ENCODE results near the gene QKI. TPM values are rescaled to one million over a fixed set of nuclear protein-coding genes. Genes with fewer than 3 reads are reported as not detected.

The QKI gene
- total and polyA plus RNA-seq, 3 experiments from 2014 or later, result 27.5 to 58.8 (median 56.5) TPM

- H3K27me3 ChIP-seq (ENCODE audit: insufficient read depth, low read length, poor library complexity, severe bottlenecking), result no peaks in the 10 kb centered on the region
- peaks cover 4% of the 10 kb centered on the region for H3K4me1 ChIP-seq (ENCODE audit: insufficient read depth, low read length)
- ChIA-PET POLR2A (no interaction called here), CTCF (no interaction called here)
- H3K4me3 Mint-ChIP-seq, result no peak overlapping the region
- no peaks in the 10 kb centered on the region for H3K27me3 Mint-ChIP-seq
- H3K4me3 ChIP-seq (ENCODE audit: low read length), result no peak overlapping the region
- peaks cover 0 to 16% (median 7%) of the 10 kb centered on the region in 3 donors for H3K36me3 Mint-ChIP-seq
- H3K27ac Mint-ChIP-seq, result no peak overlapping the region
- peaks cover 32 to 54% (median 46%) of the 10 kb centered on the region in 3 donors for H3K4me1 Mint-ChIP-seq
- H3K27ac ChIP-seq (ENCODE audit: low read depth, low read length), result no peak overlapping the region
- H3K9me3 ChIP-seq (ENCODE audit: low read length), result no peaks in the 10 kb centered on the region
- no peaks in the 10 kb centered on the region for H3K36me3 ChIP-seq (ENCODE audit: insufficient read depth, low read length)
- no peak for DNase-seq
- H3K9me3 Mint-ChIP-seq, result no peaks in the 10 kb centered on the region
These were observed 118.1 kb downstream of the QKI start for GRCh38 chr6:163532526-163533078.

DNA sequence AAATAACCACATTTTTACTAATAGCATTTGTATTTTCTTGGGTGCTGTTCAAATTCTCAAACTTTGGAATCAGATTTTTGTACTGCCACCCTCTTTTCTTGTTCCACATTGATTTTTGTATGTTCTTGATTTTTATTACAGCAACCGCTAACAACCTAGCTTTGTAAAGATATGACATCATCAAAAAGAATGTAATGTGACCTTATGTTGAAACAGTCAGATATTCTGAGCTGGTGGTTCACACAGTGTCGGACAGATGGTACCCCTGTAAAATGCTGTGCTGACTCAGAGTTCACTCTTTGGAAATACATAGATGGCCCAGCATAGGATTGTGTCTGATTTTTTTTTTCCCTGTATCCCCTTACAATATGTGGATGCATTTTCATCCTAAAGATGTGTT lies 118.9 kb downstream of the QKI start:
- no peak overlapping the region for H3K4me3 ChIP-seq (ENCODE audit: low read length)
- H3K36me3 Mint-ChIP-seq, result peaks cover 0 to 18% (median 11%) of the 10 kb centered on the region in 3 donors
- no peaks in the 10 kb centered on the region for H3K9me3 Mint-ChIP-seq
- POLR2A ChIA-PET, result no interaction called here
- no peaks in the 10 kb centered on the region for H3K36me3 ChIP-seq (ENCODE audit: insufficient read depth, low read length)
- no peak for DNase-seq
- no peaks in the 10 kb centered on the region for H3K27me3 Mint-ChIP-seq
- H3K27ac ChIP-seq (ENCODE audit: low read depth, low read length), result no peak overlapping the region
- CTCF ChIA-PET, result no interaction called here
- no peak overlapping the region for H3K27ac Mint-ChIP-seq
- H3K9me3 ChIP-seq (ENCODE audit: low read length), result no peaks in the 10 kb centered on the region
- no peak overlapping the region for H3K4me3 Mint-ChIP-seq
- H3K4me1 ChIP-seq (ENCODE audit: insufficient read depth, low read length), result peaks cover 4% of the 10 kb centered on the region
- peaks cover 28 to 52% (median 49%) of the 10 kb centered on the region in 3 donors for H3K4me1 Mint-ChIP-seq
- H3K27me3 ChIP-seq (ENCODE audit: insufficient read depth, low read length, poor library complexity, severe bottlenecking), result no peaks in the 10 kb centered on the region

- Histone ChIP-seq H3K4me1 (ENCODE audit: insufficient read depth, low read length) (no peaks in the 10 kb centered on the region), H3K9me3 (ENCODE audit: low read length) (no peaks in the 10 kb centered on the region), H3K4me3 (ENCODE audit: low read length) (no peak overlapping the region), H3K27ac (ENCODE audit: low read depth, low read length) (no peak overlapping the region), H3K36me3 (ENCODE audit: insufficient read depth, low read length) (no peaks in the 10 kb centered on the region), H3K27me3 (ENCODE audit: insufficient read depth, low read length, poor library complexity, severe bottlenecking) (no peaks in the 10 kb centered on the region)
- no peak overlapping the region for H3K4me3 Mint-ChIP-seq
- H3K27me3 Mint-ChIP-seq, result no peaks in the 10 kb centered on the region
- peaks cover 15 to 44% (median 42%) of the 10 kb centered on the region in 3 donors for H3K4me1 Mint-ChIP-seq
- H3K27ac Mint-ChIP-seq, result no peak overlapping the region
- H3K9me3 Mint-ChIP-seq, result no peaks in the 10 kb centered on the region
- ChIA-PET CTCF (no interaction called here), POLR2A (no interaction called here)
- peaks cover 0 to 18% (median 13%) of the 10 kb centered on the region in 3 donors for H3K36me3 Mint-ChIP-seq
- no peak for DNase-seq
These were observed 122.3 kb downstream of the QKI start for GRCh38 chr6:163536770-163537169.

DNA sequence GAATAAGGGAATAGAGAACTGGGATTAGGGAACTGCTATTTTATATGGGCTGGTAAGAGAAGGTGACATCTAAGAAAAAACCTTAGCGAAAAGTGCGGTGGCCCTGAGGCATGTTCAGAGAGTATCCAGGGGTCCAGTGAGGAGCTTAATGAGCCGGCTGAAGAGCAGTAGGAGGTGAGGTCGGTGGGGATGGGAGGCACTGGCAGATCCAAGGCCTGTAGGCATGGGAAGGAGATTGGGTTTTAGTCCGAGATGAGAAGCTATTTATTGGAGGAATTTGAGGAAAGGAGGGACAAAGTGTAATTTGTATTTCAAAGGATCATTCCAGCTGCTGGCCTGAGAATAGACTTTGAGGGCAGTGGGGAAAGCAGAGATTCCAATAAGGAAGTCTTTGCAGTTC lies 123.8 kb downstream of the QKI start:
- no peak overlapping the region for H3K27ac ChIP-seq (ENCODE audit: low read depth, low read length)
- Mint-ChIP-seq H3K4me1 (peaks cover 17 to 36% (median 31%) of the 10 kb centered on the region in 3 donors), H3K27me3 (no peaks in the 10 kb centered on the region), H3K9me3 (no peaks in the 10 kb centered on the region), H3K27ac (peak overlapping the region in 2 of 8 donors; percentile 48 to 61), H3K36me3 (peaks cover 0 to 19% (median 13%) of the 10 kb centered on the region in 3 donors), H3K4me3 (no peak overlapping the region)
- CTCF ChIA-PET, result interaction anchor here (1.3 kb wide), 1 partner anchor 16 kb away, joined by 4 read pairs; no protein-coding TSS in a partner anchor
- H3K4me3 ChIP-seq (ENCODE audit: low read length), result no peak overlapping the region
- H3K9me3 ChIP-seq (ENCODE audit: low read length), result no peaks in the 10 kb centered on the region
- no peaks in the 10 kb centered on the region for H3K27me3 ChIP-seq (ENCODE audit: insufficient read depth, low read length, poor library complexity, severe bottlenecking)
- POLR2A ChIA-PET, result no interaction called here
- no peaks in the 10 kb centered on the region for H3K4me1 ChIP-seq (ENCODE audit: insufficient read depth, low read length)
- no peaks in the 10 kb centered on the region for H3K36me3 ChIP-seq (ENCODE audit: insufficient read depth, low read length)
- no peak for DNase-seq

DNA sequence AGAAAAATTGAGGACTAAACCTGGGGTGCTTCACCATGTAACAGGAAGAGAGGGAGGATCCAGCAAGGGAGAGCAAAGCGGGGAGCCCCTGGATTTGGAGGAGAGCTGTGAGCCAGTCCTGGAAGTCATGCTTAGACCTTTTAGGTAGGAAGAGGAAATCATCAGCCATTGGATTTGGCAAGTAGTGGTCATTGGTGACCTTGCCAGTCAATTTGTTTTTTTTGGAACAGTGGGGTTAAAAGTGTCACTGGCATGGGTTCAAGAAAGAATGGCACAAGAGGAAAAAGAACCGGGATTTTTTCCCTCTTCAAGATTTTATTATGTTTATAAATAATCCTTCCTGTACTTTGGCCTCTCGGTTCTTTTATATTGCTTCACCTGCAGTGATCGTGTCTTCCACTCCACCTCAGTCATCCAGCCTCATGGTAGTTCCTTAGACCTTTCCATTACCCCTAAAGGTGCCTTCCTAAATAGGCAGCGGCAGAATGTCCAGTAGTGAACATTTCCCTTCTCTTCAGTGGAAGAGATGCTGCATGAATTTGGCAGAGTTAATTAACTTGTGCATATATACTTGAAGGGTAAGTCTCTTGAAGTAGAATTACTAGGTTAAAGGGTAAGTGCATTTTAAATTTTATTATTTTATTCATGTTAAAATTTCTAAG lies 124.7 kb downstream of the QKI start:
- Histone ChIP-seq H3K4me3 (ENCODE audit: low read length) (no peak overlapping the region), H3K36me3 (ENCODE audit: insufficient read depth, low read length) (no peaks in the 10 kb centered on the region), H3K27me3 (ENCODE audit: insufficient read depth, low read length, poor library complexity, severe bottlenecking) (no peaks in the 10 kb centered on the region), H3K4me1 (ENCODE audit: insufficient read depth, low read length) (no peaks in the 10 kb centered on the region), H3K9me3 (ENCODE audit: low read length) (no peaks in the 10 kb centered on the region), H3K27ac (ENCODE audit: low read depth, low read length) (no peak overlapping the region)
- no peaks in the 10 kb centered on the region for H3K27me3 Mint-ChIP-seq
- DNase-seq, result no peak
- peak overlapping the region in 1 of 8 donors; percentile 7 for H3K27ac Mint-ChIP-seq
- no peaks in the 10 kb centered on the region for H3K9me3 Mint-ChIP-seq
- H3K4me3 Mint-ChIP-seq, result no peak overlapping the region
- CTCF ChIA-PET, result interaction anchor here (1.3 kb wide), 1 partner anchor 15 kb away, joined by 4 read pairs; no protein-coding TSS in a partner anchor
- H3K36me3 Mint-ChIP-seq, result peaks cover 0 to 19% (median 13%) of the 10 kb centered on the region in 3 donors
- peaks cover 16 to 33% (median 31%) of the 10 kb centered on the region in 3 donors for H3K4me1 Mint-ChIP-seq
- POLR2A ChIA-PET, result no interaction called here

DNA sequence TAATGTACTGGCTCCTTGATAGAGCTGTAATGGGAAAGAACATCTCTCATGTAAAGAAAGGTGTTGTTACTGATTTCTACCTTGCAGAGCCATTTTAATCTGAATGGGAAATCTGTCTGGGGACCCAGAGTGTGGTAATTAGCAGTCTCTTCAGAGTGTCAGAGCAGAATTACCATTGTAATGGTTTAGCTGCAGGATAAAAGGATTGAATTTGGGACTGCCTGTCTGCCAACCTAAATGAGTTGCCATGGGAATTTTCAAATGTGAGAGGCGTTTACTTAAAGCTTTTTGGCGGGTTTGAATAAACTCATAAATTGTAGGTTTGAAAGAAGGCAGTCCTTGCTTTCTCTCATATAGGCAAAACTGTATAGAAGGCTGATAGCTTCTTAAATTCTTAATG lies 128.8 kb downstream of the QKI start:
- Mint-ChIP-seq H3K4me1 (peaks cover 14 to 38% (median 26%) of the 10 kb centered on the region in 3 donors), H3K27me3 (no peaks in the 10 kb centered on the region), H3K9me3 (no peaks in the 10 kb centered on the region), H3K36me3 (peaks cover 0 to 11% (median 3%) of the 10 kb centered on the region in 3 donors), H3K4me3 (no peak overlapping the region), H3K27ac (no peak overlapping the region)
- Histone ChIP-seq H3K27me3 (ENCODE audit: insufficient read depth, low read length, poor library complexity, severe bottlenecking) (no peaks in the 10 kb centered on the region), H3K27ac (ENCODE audit: low read depth, low read length) (no peak overlapping the region), H3K4me3 (ENCODE audit: low read length) (no peak overlapping the region), H3K36me3 (ENCODE audit: insufficient read depth, low read length) (no peaks in the 10 kb centered on the region), H3K9me3 (ENCODE audit: low read length) (no peaks in the 10 kb centered on the region), H3K4me1 (ENCODE audit: insufficient read depth, low read length) (no peaks in the 10 kb centered on the region)
- ChIA-PET POLR2A (no interaction called here), CTCF (no interaction called here)
- no peak for DNase-seq

GRCh38 chr6:163545370-163545769 lies 130.9 kb downstream of the QKI start:
- Mint-ChIP-seq H3K4me3 (no peak overlapping the region), H3K36me3 (peaks cover 0 to 13% (median 5%) of the 10 kb centered on the region in 3 donors), H3K27ac (no peak overlapping the region), H3K27me3 (no peaks in the 10 kb centered on the region), H3K9me3 (no peaks in the 10 kb centered on the region), H3K4me1 (peaks cover 14 to 41% (median 17%) of the 10 kb centered on the region in 3 donors)
- ChIA-PET POLR2A (no interaction called here), CTCF (no interaction called here)
- no peaks in the 10 kb centered on the region for H3K9me3 ChIP-seq (ENCODE audit: low read length)
- DNase-seq, result no peak
- no peaks in the 10 kb centered on the region for H3K36me3 ChIP-seq (ENCODE audit: insufficient read depth, low read length)
- no peaks in the 10 kb centered on the region for H3K27me3 ChIP-seq (ENCODE audit: insufficient read depth, low read length, poor library complexity, severe bottlenecking)
- H3K27ac ChIP-seq (ENCODE audit: low read depth, low read length), result no peak overlapping the region
- no peak overlapping the region for H3K4me3 ChIP-seq (ENCODE audit: low read length)
- no peaks in the 10 kb centered on the region for H3K4me1 ChIP-seq (ENCODE audit: insufficient read depth, low read length)

GRCh38 chr6:163547287-163547686 lies 132.8 kb downstream of the QKI start:
- Mint-ChIP-seq H3K9me3 (no peaks in the 10 kb centered on the region), H3K27me3 (no peaks in the 10 kb centered on the region), H3K4me3 (no peak overlapping the region), H3K36me3 (peaks cover 0 to 11% (median 5%) of the 10 kb centered on the region in 3 donors), H3K4me1 (peaks cover 12 to 35% (median 18%) of the 10 kb centered on the region in 3 donors), H3K27ac (peak overlapping the region in 1 of 8 donors; percentile 5)
- ChIA-PET POLR2A (no interaction called here), CTCF (no interaction called here)
- Histone ChIP-seq H3K9me3 (ENCODE audit: low read length) (no peaks in the 10 kb centered on the region), H3K36me3 (ENCODE audit: insufficient read depth, low read length) (no peaks in the 10 kb centered on the region), H3K4me1 (ENCODE audit: insufficient read depth, low read length) (no peaks in the 10 kb centered on the region), H3K4me3 (ENCODE audit: low read length) (no peak overlapping the region), H3K27me3 (ENCODE audit: insufficient read depth, low read length, poor library complexity, severe bottlenecking) (no peaks in the 10 kb centered on the region), H3K27ac (ENCODE audit: low read depth, low read length) (no peak overlapping the region)
- no peak for DNase-seq

All from CD8-positive, alpha-beta memory T cell (primary cell).